Measurements from ENCODE around the gene BLOC1S3.

BLOC1S3 gene

GRCh38 chr19:45182758-45183157 lies 4.2 kb downstream of the BLOC1S3 start:
- DNase-seq (ENCODE audit: low read depth), result no peak

GRCh38 chr19:45184115-45184514 lies 5.5 kb downstream of the BLOC1S3 start:
- no peak for DNase-seq (ENCODE audit: low read depth)

- DNase-seq (ENCODE audit: low read depth), result no peak
Observed at GRCh38 chr19:45186509-45187334, 8.1 kb downstream of the BLOC1S3 start.

- no peak for DNase-seq (ENCODE audit: low read depth)
Observed at GRCh38 chr19:45187421-45188100, 9.0 kb downstream of the BLOC1S3 start.

GRCh38 chr19:45189971-45190370 lies 11.4 kb downstream of the BLOC1S3 start:
- DNase-seq (ENCODE audit: low read depth), result no peak

GRCh38 chr19:45191375-45191774 lies 12.8 kb downstream of the BLOC1S3 start:
- no peak for DNase-seq (ENCODE audit: low read depth)

GRCh38 chr19:45195764-45196163 lies 17.2 kb downstream of the BLOC1S3 start:
- DNase-seq (ENCODE audit: low read depth), result no peak

- DNase-seq (ENCODE audit: low read depth), result no peak
Observed at GRCh38 chr19:45200568-45200967, 22.0 kb downstream of the BLOC1S3 start.

GRCh38 chr19:45202637-45203036 lies 24.1 kb downstream of the BLOC1S3 start:
- DNase-seq (ENCODE audit: low read depth), result no peak

- no peak for DNase-seq (ENCODE audit: low read depth)
Observed at GRCh38 chr19:45205810-45206209, 27.2 kb downstream of the BLOC1S3 start.

- no peak for DNase-seq (ENCODE audit: low read depth)
Observed at GRCh38 chr19:45206328-45206727, 27.7 kb downstream of the BLOC1S3 start.

- DNase-seq (ENCODE audit: low read depth), result no peak
Observed at GRCh38 chr19:45211751-45212381, 33.3 kb downstream of the BLOC1S3 start.

GRCh38 chr19:45213031-45213430 lies 34.4 kb downstream of the BLOC1S3 start:
- no peak for DNase-seq (ENCODE audit: low read depth)

- DNase-seq (ENCODE audit: low read depth), result no peak
Observed at GRCh38 chr19:45215391-45216191, 37.0 kb downstream of the BLOC1S3 start.

GRCh38 chr19:45216667-45217066 lies 38.1 kb downstream of the BLOC1S3 start:
- no peak for DNase-seq (ENCODE audit: low read depth)

- DNase-seq (ENCODE audit: low read depth), result no peak
Observed at GRCh38 chr19:45217193-45217956, 38.8 kb downstream of the BLOC1S3 start.

GRCh38 chr19:45217957-45218334 lies 39.4 kb downstream of the BLOC1S3 start:
- no peak for DNase-seq (ENCODE audit: low read depth)

- no peak for DNase-seq (ENCODE audit: low read depth)
Observed at GRCh38 chr19:45218426-45218825, 39.8 kb downstream of the BLOC1S3 start.

GRCh38 chr19:45218911-45219743 lies 40.5 kb downstream of the BLOC1S3 start:
- DNase-seq (ENCODE audit: low read depth), result no peak

- no peak for DNase-seq (ENCODE audit: low read depth)
Observed at GRCh38 chr19:45222724-45223123, 44.1 kb downstream of the BLOC1S3 start.

- DNase-seq (ENCODE audit: low read depth), result no peak
Observed at GRCh38 chr19:45223879-45224278, 45.3 kb downstream of the BLOC1S3 start.

Data from activated T-cell treated with anti-CD3 and anti-CD28 coated beads for 48 hours (primary cell).